SU-DHL-6 (cell line): ENCODE data around the gene MAFF.

Experiments used
- H2AFZ ChIP-seq: fragments of 200-600 bp; sonication (generic); 2 replicates; pipeline ENCODE4 v1.6.1; 2014; ENCODE audit warnings: low read depth, mild to moderate bottlenecking, moderate library complexity, mixed read lengths, antibody characterized with exemption, low read length; ENCODE audit not compliant: severe bottlenecking
- H3F3A ChIP-seq: fragments of 200-600 bp; shearing (Covaris generic); 2 replicates; pipeline ENCODE4 v1.6.0; 2016; ENCODE audit warnings: antibody characterized with exemption, mild to moderate bottlenecking; ENCODE audit not compliant: insufficient read depth
- H3K27ac ChIP-seq: fragments of 200-600 bp; sonication (generic); 2 replicates; pipeline ENCODE4 v1.5.1; 2016; ENCODE audit warnings: low read depth, mild to moderate bottlenecking, low read length, moderate library complexity, mixed read lengths
- H3K27me3 ChIP-seq: fragments of 200-600 bp; sonication (generic), shearing (Covaris generic); 2 replicates; pipeline ENCODE4 v1.6.0; 2014; ENCODE audit warnings: mild to moderate bottlenecking, low read length
- H3K36me3 ChIP-seq: fragments of 200-600 bp; sonication (generic); 2 replicates; pipeline ENCODE4 v1.6.1; 2014; ENCODE audit warnings: mild to moderate bottlenecking, low read length, mixed read lengths
- H3K4me2 ChIP-seq: fragments of 300-600, 200-600 bp; shearing (Covaris generic), sonication (generic); 2 replicates; pipeline ENCODE4 v1.6.0; 2014; ENCODE audit warnings: low read length, low read depth, mild to moderate bottlenecking; ENCODE audit not compliant: poor library complexity, severe bottlenecking
- H3K4me3 ChIP-seq: fragments of 200-600 bp; sonication (generic); 2 replicates; pipeline ENCODE4 v1.5.1; 2014; ENCODE audit warnings: antibody characterized with exemption, low read length, mild to moderate bottlenecking, mixed read lengths; ENCODE audit not compliant: insufficient read depth, poor library complexity, severe bottlenecking
- H3K79me2 ChIP-seq: fragments of 200-600 bp; sonication (generic); 2 replicates; pipeline ENCODE4 v1.6.1; 2014; ENCODE audit warnings: mild to moderate bottlenecking, low read length, moderate library complexity; ENCODE audit not compliant: insufficient read depth
- H3K9ac ChIP-seq: fragments of 200-600 bp; sonication (generic); 2 replicates; pipeline ENCODE4 v1.7.0; 2014; ENCODE audit warnings: mild to moderate bottlenecking, low read length
- H3K9me2 ChIP-seq: fragments of 200-600 bp; sonication (generic); replicated peaks from 2 replicates; pipeline ENCODE4 v1.6.1; 2014; ENCODE audit warnings: low read length; ENCODE audit not compliant: insufficient read depth
- H3K9me3 ChIP-seq: fragments of 200-600 bp; sonication (generic); 2 replicates; pipeline ENCODE4 v1.6.1; 2014; ENCODE audit warnings: low read length, mixed read lengths; ENCODE audit not compliant: insufficient read depth
- H4K20me1 ChIP-seq: fragments of 200-600 bp; sonication (generic); 2 replicates; pipeline ENCODE4 v1.6.1; 2014; ENCODE audit warnings: low read depth, mild to moderate bottlenecking, antibody characterized with exemption, low read length, moderate library complexity, mixed read lengths
- CTCF ChIP-seq: fragments of 200-600 bp; sonication (generic); IDR thresholded peaks from one replicate; pipeline ENCODE4 v1.5.1; 2017; ENCODE audit warnings: antibody characterized with exemption, mild to moderate bottlenecking, low read length, moderate library complexity; ENCODE audit not compliant: insufficient read depth, poor library complexity, severe bottlenecking
- EZH2phosphoT487 ChIP-seq: fragments of 200-600 bp; sonication (generic), shearing (Covaris generic); conservative IDR thresholded peaks from 2 replicates; pipeline ENCODE4 v1.6.1; 2018; ENCODE audit warnings: mild to moderate bottlenecking, antibody characterized with exemption, low read length, moderate library complexity, mixed read lengths

MAFF gene

GRCh38 chr22:38262051-38262795 lies 60.4 kb downstream of the MAFF start:
- H3K27ac ChIP-seq, result no peak overlapping the region
- TF ChIP-seq CTCF (peak; percentile 79), EZH2phosphoT487 (no peak)
- no peaks in the 10 kb centered on the region for H3K9me2 ChIP-seq
- no peaks in the 10 kb centered on the region for H3K9me3 ChIP-seq
- H2AFZ ChIP-seq, result no peak overlapping the region
- no peaks in the 10 kb centered on the region for H3K36me3 ChIP-seq
- no peaks in the 10 kb centered on the region for H4K20me1 ChIP-seq
- H3K9ac ChIP-seq, result no peak overlapping the region
- no peak overlapping the region for H3K4me3 ChIP-seq
- peaks cover 5% of the 10 kb centered on the region for H3F3A ChIP-seq
- H3K79me2 ChIP-seq, result no peaks in the 10 kb centered on the region
- no peaks in the 10 kb centered on the region for H3K27me3 ChIP-seq
- H3K4me2 ChIP-seq, result no peak overlapping the region

GRCh38 chr22:38264322-38264843 lies 62.6 kb downstream of the MAFF start:
- Histone ChIP-seq H4K20me1 (no peaks in the 10 kb centered on the region), H3K36me3 (no peaks in the 10 kb centered on the region)

More at GRCh38 chr22:38264322-38264843, 62.6 kb downstream of the MAFF start:
- Histone ChIP-seq H3K27me3 (no peaks in the 10 kb centered on the region), H3K9me2 (no peaks in the 10 kb centered on the region), H3K4me3 (no peak overlapping the region), H3K27ac (no peak overlapping the region), H3K9me3 (no peaks in the 10 kb centered on the region), H3F3A (peaks cover 5% of the 10 kb centered on the region), H3K4me2 (no peak overlapping the region), H2AFZ (no peak overlapping the region), H3K9ac (no peak overlapping the region), H3K79me2 (no peaks in the 10 kb centered on the region)
- no peak for TF ChIP-seq EZH2phosphoT487
- no peak for TF ChIP-seq CTCF
